Measurements from ENCODE around the gene AZGP1. TPM values are rescaled to one million over a fixed set of nuclear protein-coding genes. Genes with fewer than 3 reads are reported as not detected.

The AZGP1 gene
- total and polyA plus RNA-seq, 2 of the 13 experiments (the other 11 are each of a cell fraction or from before 2014, with no cell fraction given): 93.8 to 229 TPM

- TF ChIP-seq RNF219 (CRISPR knock-in tag; IDR thresholded peaks at IDR 0.05) (no peak), EED (CRISPR knock-in tag; IDR thresholded peaks at IDR 0.05) (no peak), ZNF234 (CRISPR knock-in tag; conservative IDR thresholded peaks at IDR 0.05) (no peak), SMC3 (IDR thresholded peaks at IDR 0.05; ENCODE audit: low read length) (no peak), HDAC2 (CRISPR knock-in tag; IDR thresholded peaks at IDR 0.05) (no peak), ATF7-NPFF (CRISPR knock-in tag; IDR thresholded peaks at IDR 0.05; ENCODE audit: low read depth) (no peak), ARNT (IDR thresholded peaks at IDR 0.05) (no peak), POLR2G (IDR thresholded peaks at IDR 0.05; ENCODE audit: low read depth, low read length) (peak; percentile 82), ZNF512B (CRISPR knock-in tag; IDR thresholded peaks at IDR 0.05; ENCODE audit: borderline replicate concordance) (no peak), IRF1 (CRISPR knock-in tag; IDR thresholded peaks at IDR 0.05; ENCODE audit: low read depth) (no peak), ARNT2 (CRISPR knock-in tag; IDR thresholded peaks at IDR 0.05; ENCODE audit: low read depth) (no peak; the same call in 1 of the 2 replicates), RNF2 (conservative IDR thresholded peaks at IDR 0.05; ENCODE audit: low read depth) (no peak), XBP1 (CRISPR knock-in tag; IDR thresholded peaks at IDR 0.05) (no peak), GATAD2A (CRISPR knock-in tag; IDR thresholded peaks at IDR 0.05) (peak; percentile 76), RARA (CRISPR knock-in tag; IDR thresholded peaks at IDR 0.05) (0 out of 2 replicates have a peak, but pooled peaks have one; percentile 19), RXRA (CRISPR knock-in tag; IDR thresholded peaks at IDR 0.05) (no peak)
- TF ChIP-seq, protein P1, sequence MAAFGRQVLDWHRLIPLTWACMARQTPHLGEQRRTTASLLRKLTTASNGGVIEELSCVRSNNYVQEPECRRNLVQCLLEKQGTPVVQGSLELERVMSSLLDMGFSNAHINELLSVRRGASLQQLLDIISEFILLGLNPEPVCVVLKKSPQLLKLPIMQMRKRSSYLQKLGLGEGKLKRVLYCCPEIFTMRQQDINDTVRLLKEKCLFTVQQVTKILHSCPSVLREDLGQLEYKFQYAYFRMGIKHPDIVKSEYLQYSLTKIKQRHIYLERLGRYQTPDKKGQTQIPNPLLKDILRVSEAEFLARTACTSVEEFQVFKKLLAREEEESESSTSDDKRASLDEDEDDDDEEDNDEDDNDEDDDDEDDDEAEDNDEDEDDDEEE (CRISPR knock-in tag; IDR thresholded peaks at IDR 0.05): no peak
- TF ChIP-seq, protein P2, sequence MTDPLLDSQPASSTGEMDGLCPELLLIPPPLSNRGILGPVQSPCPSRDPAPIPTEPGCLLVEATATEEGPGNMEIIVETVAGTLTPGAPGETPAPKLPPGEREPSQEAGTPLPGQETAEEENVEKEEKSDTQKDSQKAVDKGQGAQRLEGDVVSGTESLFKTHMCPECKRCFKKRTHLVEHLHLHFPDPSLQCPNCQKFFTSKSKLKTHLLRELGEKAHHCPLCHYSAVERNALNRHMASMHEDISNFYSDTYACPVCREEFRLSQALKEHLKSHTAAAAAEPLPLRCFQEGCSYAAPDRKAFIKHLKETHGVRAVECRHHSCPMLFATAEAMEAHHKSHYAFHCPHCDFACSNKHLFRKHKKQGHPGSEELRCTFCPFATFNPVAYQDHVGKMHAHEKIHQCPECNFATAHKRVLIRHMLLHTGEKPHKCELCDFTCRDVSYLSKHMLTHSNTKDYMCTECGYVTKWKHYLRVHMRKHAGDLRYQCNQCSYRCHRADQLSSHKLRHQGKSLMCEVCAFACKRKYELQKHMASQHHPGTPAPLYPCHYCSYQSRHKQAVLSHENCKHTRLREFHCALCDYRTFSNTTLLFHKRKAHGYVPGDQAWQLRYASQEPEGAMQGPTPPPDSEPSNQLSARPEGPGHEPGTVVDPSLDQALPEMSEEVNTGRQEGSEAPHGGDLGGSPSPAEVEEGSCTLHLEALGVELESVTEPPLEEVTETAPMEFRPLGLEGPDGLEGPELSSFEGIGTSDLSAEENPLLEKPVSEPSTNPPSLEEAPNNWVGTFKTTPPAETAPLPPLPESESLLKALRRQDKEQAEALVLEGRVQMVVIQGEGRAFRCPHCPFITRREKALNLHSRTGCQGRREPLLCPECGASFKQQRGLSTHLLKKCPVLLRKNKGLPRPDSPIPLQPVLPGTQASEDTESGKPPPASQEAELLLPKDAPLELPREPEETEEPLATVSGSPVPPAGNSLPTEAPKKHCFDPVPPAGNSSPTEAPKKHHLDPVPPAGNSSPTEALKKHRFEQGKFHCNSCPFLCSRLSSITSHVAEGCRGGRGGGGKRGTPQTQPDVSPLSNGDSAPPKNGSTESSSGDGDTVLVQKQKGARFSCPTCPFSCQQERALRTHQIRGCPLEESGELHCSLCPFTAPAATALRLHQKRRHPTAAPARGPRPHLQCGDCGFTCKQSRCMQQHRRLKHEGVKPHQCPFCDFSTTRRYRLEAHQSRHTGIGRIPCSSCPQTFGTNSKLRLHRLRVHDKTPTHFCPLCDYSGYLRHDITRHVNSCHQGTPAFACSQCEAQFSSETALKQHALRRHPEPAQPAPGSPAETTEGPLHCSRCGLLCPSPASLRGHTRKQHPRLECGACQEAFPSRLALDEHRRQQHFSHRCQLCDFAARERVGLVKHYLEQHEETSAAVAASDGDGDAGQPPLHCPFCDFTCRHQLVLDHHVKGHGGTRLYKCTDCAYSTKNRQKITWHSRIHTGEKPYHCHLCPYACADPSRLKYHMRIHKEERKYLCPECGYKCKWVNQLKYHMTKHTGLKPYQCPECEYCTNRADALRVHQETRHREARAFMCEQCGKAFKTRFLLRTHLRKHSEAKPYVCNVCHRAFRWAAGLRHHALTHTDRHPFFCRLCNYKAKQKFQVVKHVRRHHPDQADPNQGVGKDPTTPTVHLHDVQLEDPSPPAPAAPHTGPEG (CRISPR knock-in tag; IDR thresholded peaks at IDR 0.05): no peak
These were observed at the start of gene AZGP1 (continued) for GRCh38 chr7:99975782-99976521.

Measured in HepG2 (cell line).